ENCODE results near the gene C16orf95.
A peak's percentile ranks its signal among the peaks of the same experiment; 100 is the strongest.

The C16orf95 gene

GRCh38 chr16:87303431-87303930 is 13.7 kb downstream of the C16orf95 start:
- Mint-ChIP-seq H3K27me3 (no peaks in the 10 kb centered on the region), H3K27ac (peak overlapping the region; percentile 28), H3K4me1 (ENCODE audit: low read depth) (peaks cover 9% of the 10 kb centered on the region), H3K4me3 (no peak overlapping the region), H3K9me3 (ENCODE audit: low read depth) (no peaks in the 10 kb centered on the region), H3K36me3 (peaks cover 2% of the 10 kb centered on the region)

- Mint-ChIP-seq H3K4me1 (ENCODE audit: low read depth) (peaks cover 12% of the 10 kb centered on the region), H3K36me3 (peaks cover 2% of the 10 kb centered on the region), H3K4me3 (no peak overlapping the region), H3K27ac (no peak overlapping the region), H3K9me3 (ENCODE audit: low read depth) (no peaks in the 10 kb centered on the region), H3K27me3 (no peaks in the 10 kb centered on the region)
These were observed 18.2 kb downstream of the C16orf95 start for GRCh38 chr16:87298857-87299465.

- Mint-ChIP-seq H3K36me3 (peaks cover 2% of the 10 kb centered on the region), H3K27me3 (no peaks in the 10 kb centered on the region), H3K27ac (no peak overlapping the region), H3K9me3 (ENCODE audit: low read depth) (no peaks in the 10 kb centered on the region), H3K4me1 (ENCODE audit: low read depth) (peaks cover 5% of the 10 kb centered on the region), H3K4me3 (no peak overlapping the region)
These were observed 19.1 kb downstream of the C16orf95 start for GRCh38 chr16:87297918-87298631.

- Mint-ChIP-seq H3K9me3 (ENCODE audit: low read depth) (no peaks in the 10 kb centered on the region), H3K36me3 (peaks cover 2% of the 10 kb centered on the region), H3K27me3 (no peaks in the 10 kb centered on the region), H3K27ac (no peak overlapping the region), H3K4me3 (no peak overlapping the region), H3K4me1 (ENCODE audit: low read depth) (peaks cover 2% of the 10 kb centered on the region)
These were observed 19.8 kb downstream of the C16orf95 start for GRCh38 chr16:87297407-87297806.

- Mint-ChIP-seq H3K27ac (no peak overlapping the region), H3K4me3 (no peak overlapping the region), H3K27me3 (no peaks in the 10 kb centered on the region), H3K9me3 (ENCODE audit: low read depth) (no peaks in the 10 kb centered on the region), H3K36me3 (peaks cover 8% of the 10 kb centered on the region), H3K4me1 (ENCODE audit: low read depth) (peaks cover 2% of the 10 kb centered on the region)
These were observed 21.3 kb downstream of the C16orf95 start for GRCh38 chr16:87295661-87296531.

- Mint-ChIP-seq H3K4me1 (ENCODE audit: low read depth) (peaks cover 2% of the 10 kb centered on the region), H3K9me3 (ENCODE audit: low read depth) (no peaks in the 10 kb centered on the region), H3K36me3 (peaks cover 6% of the 10 kb centered on the region), H3K27me3 (no peaks in the 10 kb centered on the region), H3K4me3 (no peak overlapping the region), H3K27ac (no peak overlapping the region)
These were observed 21.9 kb downstream of the C16orf95 start for GRCh38 chr16:87295259-87295658.

GRCh38 chr16:87293990-87294389 is 23.2 kb downstream of the C16orf95 start:
- peaks cover 2% of the 10 kb centered on the region for H3K4me1 Mint-ChIP-seq (ENCODE audit: low read depth)
- H3K27me3 Mint-ChIP-seq = no peaks in the 10 kb centered on the region
- no peak overlapping the region for H3K27ac Mint-ChIP-seq
- no peak overlapping the region for H3K4me3 Mint-ChIP-seq
- H3K9me3 Mint-ChIP-seq (ENCODE audit: low read depth) = no peaks in the 10 kb centered on the region
- peaks cover 6% of the 10 kb centered on the region for H3K36me3 Mint-ChIP-seq

- H3K36me3 Mint-ChIP-seq = peaks cover 6% of the 10 kb centered on the region
- H3K27me3 Mint-ChIP-seq = no peaks in the 10 kb centered on the region
- peaks cover 4% of the 10 kb centered on the region for H3K9me3 Mint-ChIP-seq (ENCODE audit: low read depth)
- H3K27ac Mint-ChIP-seq = no peak overlapping the region
- H3K4me3 Mint-ChIP-seq = no peak overlapping the region
- H3K4me1 Mint-ChIP-seq (ENCODE audit: low read depth) = no peaks in the 10 kb centered on the region
These were observed 25.2 kb downstream of the C16orf95 start for GRCh38 chr16:87291944-87292343.

- Mint-ChIP-seq H3K27ac (no peak overlapping the region), H3K4me3 (no peak overlapping the region), H3K4me1 (ENCODE audit: low read depth) (no peaks in the 10 kb centered on the region), H3K27me3 (no peaks in the 10 kb centered on the region), H3K36me3 (peaks cover 6% of the 10 kb centered on the region), H3K9me3 (ENCODE audit: low read depth) (peaks cover 8% of the 10 kb centered on the region)
These were observed 28.3 kb downstream of the C16orf95 start for GRCh38 chr16:87288753-87289362.

- H3K9me3 Mint-ChIP-seq (ENCODE audit: low read depth) = peaks cover 8% of the 10 kb centered on the region
- H3K4me3 Mint-ChIP-seq = no peak overlapping the region
- no peaks in the 10 kb centered on the region for H3K27me3 Mint-ChIP-seq
- H3K36me3 Mint-ChIP-seq = peaks cover 4% of the 10 kb centered on the region
- H3K27ac Mint-ChIP-seq = no peak overlapping the region
- H3K4me1 Mint-ChIP-seq (ENCODE audit: low read depth) = no peaks in the 10 kb centered on the region
These were observed 30.2 kb downstream of the C16orf95 start for GRCh38 chr16:87286839-87287626.

- no peaks in the 10 kb centered on the region for H3K4me1 Mint-ChIP-seq (ENCODE audit: low read depth)
- no peaks in the 10 kb centered on the region for H3K27me3 Mint-ChIP-seq
- H3K36me3 Mint-ChIP-seq = no peaks in the 10 kb centered on the region
- no peak overlapping the region for H3K4me3 Mint-ChIP-seq
- H3K27ac Mint-ChIP-seq = no peak overlapping the region
- H3K9me3 Mint-ChIP-seq (ENCODE audit: low read depth) = peaks cover 8% of the 10 kb centered on the region
These were observed 33.0 kb downstream of the C16orf95 start for GRCh38 chr16:87284183-87284582.

- Mint-ChIP-seq H3K36me3 (no peaks in the 10 kb centered on the region), H3K27me3 (peaks cover 1% of the 10 kb centered on the region), H3K27ac (no peak overlapping the region), H3K4me3 (no peak overlapping the region), H3K9me3 (ENCODE audit: low read depth) (no peaks in the 10 kb centered on the region), H3K4me1 (ENCODE audit: low read depth) (no peaks in the 10 kb centered on the region)
These were observed 38.0 kb downstream of the C16orf95 start for GRCh38 chr16:87279094-87279658.

- H3K27me3 Mint-ChIP-seq = peaks cover 1% of the 10 kb centered on the region
- H3K9me3 Mint-ChIP-seq (ENCODE audit: low read depth) = no peaks in the 10 kb centered on the region
- no peaks in the 10 kb centered on the region for H3K4me1 Mint-ChIP-seq (ENCODE audit: low read depth)
- H3K36me3 Mint-ChIP-seq = no peaks in the 10 kb centered on the region
- H3K27ac Mint-ChIP-seq = no peak overlapping the region
- no peak overlapping the region for H3K4me3 Mint-ChIP-seq
These were observed 38.8 kb downstream of the C16orf95 start for GRCh38 chr16:87278191-87279093.
